Astrocyte (in vitro differentiated cells and primary cell): ENCODE data around the gene MAP1B. TPM values are rescaled to one million over a fixed set of nuclear protein-coding genes. Genes with fewer than 3 reads are reported as not detected.

Experiments
- DNase-seq: peaks from one replicate; pipeline ENCODE4 v3.0.0-alpha.2; 2010; ENCODE audit warnings: low read depth
- FAIRE-seq: peaks from 2 replicates; lab custom pipeline; 2011; peaks lifted over from hg19 to GRCh38; lab: Jason Lieb, UNC
- H2AFZ ChIP-seq: 2 replicates; pipeline ENCODE4 v1.6.0; 2012; ENCODE audit warnings: low read depth, low read length, inconsistent platforms
- H3K27ac ChIP-seq: 2 replicates; pipeline ENCODE4 v1.5.1; 2011; ENCODE audit warnings: low read depth, low read length, inconsistent platforms
- H3K27me3 ChIP-seq: 2 replicates; pipeline ENCODE4 v1.6.0; 2011; ENCODE audit warnings: low read length, inconsistent platforms; ENCODE audit not compliant: insufficient read depth
- H3K36me3 ChIP-seq: 2 replicates; pipeline ENCODE4 v1.5.1; 2011; ENCODE audit warnings: low read length, inconsistent platforms; ENCODE audit not compliant: insufficient read depth
- H3K4me1 ChIP-seq: 2 replicates; pipeline ENCODE4 v1.5.1; 2011; ENCODE audit warnings: low read length, inconsistent platforms; ENCODE audit not compliant: insufficient read depth
- H3K4me2 ChIP-seq: 2 replicates; pipeline ENCODE4 v1.6.0; 2012; ENCODE audit warnings: low read length, inconsistent platforms
- H3K4me3 ChIP-seq: 2 replicates; pipeline ENCODE4 v1.5.1; 2011; ENCODE audit warnings: low read depth, mild to moderate bottlenecking, low read length, inconsistent platforms; ENCODE audit not compliant: insufficient read depth
- H3K79me2 ChIP-seq: 2 replicates; pipeline ENCODE4 v1.6.0; 2012; ENCODE audit warnings: mild to moderate bottlenecking, low read length, inconsistent platforms; ENCODE audit not compliant: insufficient read depth
- H3K9ac ChIP-seq: 2 replicates; pipeline ENCODE4 v1.6.0; 2012; ENCODE audit warnings: mild to moderate bottlenecking, low read length, inconsistent platforms
- H3K9me3 ChIP-seq: 2 replicates; pipeline ENCODE4 v1.5.1; 2012; ENCODE audit warnings: low read depth, mild to moderate bottlenecking, low read length, inconsistent platforms; ENCODE audit not compliant: insufficient read depth
- H4K20me1 ChIP-seq: 2 replicates; pipeline ENCODE4 v1.6.0; 2012; ENCODE audit warnings: low read length, inconsistent platforms; ENCODE audit not compliant: insufficient read depth
- H3K27ac Mint-ChIP-seq: one replicate; pipeline ENCODE4 v1.8.0; 2021; ENCODE audit warnings: mild to moderate bottlenecking, mixed read lengths; ENCODE audit not compliant: unreplicated experiment
- H3K27me3 Mint-ChIP-seq: one replicate; pipeline ENCODE4 v1.8.0; 2021; ENCODE audit warnings: low read depth, mixed read lengths; ENCODE audit not compliant: unreplicated experiment
- H3K36me3 Mint-ChIP-seq: one replicate; pipeline ENCODE4 v1.8.0; 2021; ENCODE audit warnings: low read depth, mixed read lengths; ENCODE audit not compliant: unreplicated experiment
- H3K4me1 Mint-ChIP-seq: one replicate; pipeline ENCODE4 v1.8.0; 2021; ENCODE audit warnings: low read depth, mixed read lengths; ENCODE audit not compliant: unreplicated experiment
- H3K4me3 Mint-ChIP-seq: one replicate; pipeline ENCODE4 v1.8.0; 2021; ENCODE audit warnings: mild to moderate bottlenecking, moderate library complexity, mixed read lengths; ENCODE audit not compliant: unreplicated experiment
- H3K9me3 Mint-ChIP-seq: one replicate; pipeline ENCODE4 v1.8.0; 2021; ENCODE audit warnings: mild to moderate bottlenecking, mixed read lengths; ENCODE audit not compliant: unreplicated experiment
- EZH2 ChIP-seq: IDR thresholded peaks from 2 replicates; pipeline ENCODE4 v1.6.1; 2012; ENCODE audit warnings: mild to moderate bottlenecking, low read length, inconsistent platforms; ENCODE audit not compliant: insufficient read depth
- total RNA-seq: library from RNA; stranded (reverse); gene quantifications from 2 replicates; pipeline ENCODE4 v1.2.1, GENCODE V29; 2021
- TF ChIP-seq, protein P1 (sequence below): IDR thresholded peaks from 2 replicates; pipeline ENCODE4 v1.5.1; 2011; ENCODE audit warnings: low read depth, mild to moderate bottlenecking, inconsistent platforms, low read length, moderate library complexity; ENCODE audit not compliant: insufficient read depth

Gene MAP1B
- total RNA-seq, 1 donor from 2014 or later: 476 TPM

DNA sequence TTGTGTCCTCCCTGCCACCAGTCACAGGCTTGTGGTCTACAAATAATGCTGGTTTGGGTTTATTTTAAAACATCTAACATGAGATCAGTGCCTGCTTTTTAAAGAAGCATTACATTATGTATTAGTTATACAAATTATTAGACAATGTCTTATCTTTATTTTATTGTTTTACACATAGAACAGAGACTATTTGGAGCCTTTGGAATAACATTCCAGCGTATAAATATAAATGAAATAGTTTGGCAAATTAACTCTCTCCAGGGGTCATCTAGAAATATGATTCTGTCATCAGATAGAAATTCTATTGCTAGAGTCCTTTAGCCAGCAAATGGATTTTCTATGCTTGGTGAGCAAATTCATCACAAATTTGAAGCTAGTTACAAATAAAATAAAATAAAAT lies 22.4 kb downstream of the MAP1B start:
- peaks cover 36% of the 10 kb centered on the region for H3K4me1 Mint-ChIP-seq
- no peaks in the 10 kb centered on the region for H3K27me3 Mint-ChIP-seq
- no peaks in the 10 kb centered on the region for H3K9me3 ChIP-seq
- H3K27me3 ChIP-seq: no peaks in the 10 kb centered on the region
- H4K20me1 ChIP-seq: peaks cover 24% of the 10 kb centered on the region
- no peak for FAIRE-seq
- no peak overlapping the region for H3K4me3 Mint-ChIP-seq
- peaks cover 8% of the 10 kb centered on the region for H3K36me3 Mint-ChIP-seq
- peak; percentile 55 for DNase-seq
- H3K79me2 ChIP-seq: peaks cover 88% of the 10 kb centered on the region
- peak overlapping the region; percentile 76 for H3K27ac ChIP-seq
- H3K4me2 ChIP-seq: peak overlapping the region; percentile 43
- H3K9ac ChIP-seq: peak overlapping the region; percentile 50
- TF ChIP-seq, protein P1, sequence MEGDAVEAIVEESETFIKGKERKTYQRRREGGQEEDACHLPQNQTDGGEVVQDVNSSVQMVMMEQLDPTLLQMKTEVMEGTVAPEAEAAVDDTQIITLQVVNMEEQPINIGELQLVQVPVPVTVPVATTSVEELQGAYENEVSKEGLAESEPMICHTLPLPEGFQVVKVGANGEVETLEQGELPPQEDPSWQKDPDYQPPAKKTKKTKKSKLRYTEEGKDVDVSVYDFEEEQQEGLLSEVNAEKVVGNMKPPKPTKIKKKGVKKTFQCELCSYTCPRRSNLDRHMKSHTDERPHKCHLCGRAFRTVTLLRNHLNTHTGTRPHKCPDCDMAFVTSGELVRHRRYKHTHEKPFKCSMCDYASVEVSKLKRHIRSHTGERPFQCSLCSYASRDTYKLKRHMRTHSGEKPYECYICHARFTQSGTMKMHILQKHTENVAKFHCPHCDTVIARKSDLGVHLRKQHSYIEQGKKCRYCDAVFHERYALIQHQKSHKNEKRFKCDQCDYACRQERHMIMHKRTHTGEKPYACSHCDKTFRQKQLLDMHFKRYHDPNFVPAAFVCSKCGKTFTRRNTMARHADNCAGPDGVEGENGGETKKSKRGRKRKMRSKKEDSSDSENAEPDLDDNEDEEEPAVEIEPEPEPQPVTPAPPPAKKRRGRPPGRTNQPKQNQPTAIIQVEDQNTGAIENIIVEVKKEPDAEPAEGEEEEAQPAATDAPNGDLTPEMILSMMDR: no peak
- TF ChIP-seq EZH2: no peak
- H3K27ac Mint-ChIP-seq: no peak overlapping the region
- no peak overlapping the region for H2AFZ ChIP-seq
- no peak overlapping the region for H3K4me3 ChIP-seq
- H3K36me3 ChIP-seq: peaks cover 28% of the 10 kb centered on the region
- H3K9me3 Mint-ChIP-seq: no peaks in the 10 kb centered on the region
- H3K4me1 ChIP-seq: peaks cover 62% of the 10 kb centered on the region

DNA sequence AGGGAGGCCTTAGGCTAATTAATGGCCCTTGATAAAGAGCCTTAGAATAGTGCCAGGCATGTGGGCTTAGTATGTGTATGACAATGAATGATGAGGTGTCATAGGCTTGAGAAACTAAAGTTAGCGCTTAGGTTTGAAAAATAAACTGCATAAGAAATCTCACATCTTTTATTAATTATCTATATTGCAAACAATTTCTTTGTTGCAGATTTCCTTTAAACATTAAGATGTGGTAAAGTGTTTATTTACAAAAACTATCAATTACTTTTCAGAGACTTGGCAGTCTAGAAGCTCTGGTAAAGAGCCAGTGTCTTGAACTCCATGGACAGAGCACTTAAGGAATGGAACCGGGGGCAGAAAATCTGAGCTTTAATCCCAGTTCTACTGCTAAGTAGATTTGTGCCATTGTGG lies 23.1 kb downstream of the MAP1B start:
- Mint-ChIP-seq H3K27me3 (no peaks in the 10 kb centered on the region), H3K4me1 (peaks cover 36% of the 10 kb centered on the region), H3K4me3 (no peak overlapping the region), H3K27ac (no peak overlapping the region), H3K9me3 (no peaks in the 10 kb centered on the region), H3K36me3 (peaks cover 6% of the 10 kb centered on the region)
- Histone ChIP-seq H4K20me1 (peaks cover 17% of the 10 kb centered on the region), H3K79me2 (peaks cover 88% of the 10 kb centered on the region), H3K27me3 (no peaks in the 10 kb centered on the region), H3K36me3 (peaks cover 23% of the 10 kb centered on the region), H3K27ac (peak overlapping the region; percentile 65), H3K9ac (no peak overlapping the region), H3K4me3 (no peak overlapping the region), H2AFZ (no peak overlapping the region), H3K4me1 (peaks cover 66% of the 10 kb centered on the region), H3K4me2 (no peak overlapping the region), H3K9me3 (no peaks in the 10 kb centered on the region)
- DNase-seq: peak; percentile 79
- TF ChIP-seq EZH2: no peak
- FAIRE-seq: no peak

DNA sequence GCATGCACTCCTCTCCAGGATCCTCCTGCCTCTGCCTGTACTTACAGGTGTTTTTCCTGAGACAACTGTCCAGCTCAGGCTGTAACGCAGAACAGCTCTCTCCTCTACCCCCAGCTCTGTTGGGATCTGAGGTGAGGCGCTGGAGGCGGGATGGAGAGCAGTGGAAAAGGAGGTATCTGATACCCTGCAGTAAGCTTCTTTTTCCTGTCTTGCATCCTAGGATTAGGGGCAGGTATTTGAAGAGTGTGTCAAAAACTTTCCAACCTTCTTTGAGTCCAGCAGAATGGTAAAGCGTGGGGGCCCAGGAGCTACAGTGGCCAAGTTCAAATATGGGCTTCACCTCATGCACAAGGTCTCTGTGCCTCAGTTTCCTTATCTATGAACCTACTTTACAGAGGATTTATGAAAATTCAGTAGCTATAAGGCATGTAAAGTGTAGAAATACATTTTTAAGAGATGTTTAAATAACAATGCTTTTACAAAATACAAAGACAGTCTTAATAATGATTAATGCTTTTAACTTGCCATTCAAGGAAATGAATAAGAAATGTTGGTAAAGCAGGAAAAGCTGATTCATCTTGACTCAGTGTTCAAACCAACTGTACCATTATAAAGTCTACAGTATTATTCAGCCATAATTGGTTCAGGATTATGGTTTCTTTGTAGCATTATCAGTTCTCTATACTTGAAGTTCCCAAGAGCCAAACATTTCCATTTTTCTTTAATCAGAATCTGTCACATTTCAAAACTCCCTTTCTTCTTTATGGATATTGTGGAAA lies 26.1 kb downstream of the MAP1B start:
- Mint-ChIP-seq H3K4me1 (peaks cover 43% of the 10 kb centered on the region), H3K36me3 (peaks cover 9% of the 10 kb centered on the region), H3K27ac (peak overlapping the region; percentile 4), H3K9me3 (no peaks in the 10 kb centered on the region), H3K4me3 (peak overlapping the region; percentile 7), H3K27me3 (no peaks in the 10 kb centered on the region)
- DNase-seq (peak; percentile 72), FAIRE-seq (peak; percentile 67)
- peak overlapping the region; percentile 57 for H3K4me2 ChIP-seq
- H4K20me1 ChIP-seq: peaks cover 2% of the 10 kb centered on the region
- peak overlapping the region; percentile 53 for H3K9ac ChIP-seq
- peak overlapping the region; percentile 84 for H3K27ac ChIP-seq
- peaks cover 88% of the 10 kb centered on the region for H3K79me2 ChIP-seq
- TF ChIP-seq, protein P1: no peak
- TF ChIP-seq EZH2: no peak
- H2AFZ ChIP-seq: no peak overlapping the region
- H3K4me1 ChIP-seq: peaks cover 76% of the 10 kb centered on the region
- peaks cover 10% of the 10 kb centered on the region for H3K36me3 ChIP-seq
- H3K9me3 ChIP-seq: no peaks in the 10 kb centered on the region
- no peaks in the 10 kb centered on the region for H3K27me3 ChIP-seq
- peak overlapping the region; percentile 27 for H3K4me3 ChIP-seq
